GM18861 (cell line): ENCODE results near the gene OR7A5.
"Not testable (repeated sequence)": the region's sequence is repeated elsewhere in the genome, so short reads cannot be mapped to it uniquely, and the experiment has no call there.

Source experiments
- ATAC-seq: cut with Tn5 transposase; IDR thresholded peaks from one replicate; pipeline ENCODE4 v1.9.1; 2021; ENCODE audit not compliant: unreplicated experiment

Gene OR7A5

GRCh38 chr19:14835011-14835410 lies at the start of gene OR7A5, which contains the start of gene OR7C1:
Gene OR7A5 (minus strand): TSS chr19:14835185. CDS start chr19:14828241, 6,944 bp downstream.
Gene OR7C1 (minus strand): TSS chr19:14835185. CDS start chr19:14800136, 35,049 bp downstream.
- no peak for ATAC-seq

- ATAC-seq, result no peak
Measured at GRCh38 chr19:14871619-14872230, 36.7 kb upstream of the OR7A5 start.

GRCh38 chr19:14868497-14868896 lies 33.5 kb upstream of the OR7A5 start:
- no peak for ATAC-seq

- no peak for ATAC-seq
Measured at GRCh38 chr19:14848822-14849221, 13.8 kb upstream of the OR7A5 start, which contains the start of gene OR7A10. Gene OR7A10 (minus strand): TSS chr19:14848922. CDS start chr19:14841877, 7,045 bp downstream.

- ATAC-seq, result no peak
Measured at GRCh38 chr19:14843578-14843977, 8.6 kb upstream of the OR7A5 start.

GRCh38 chr19:14843169-14843568 lies 8.2 kb upstream of the OR7A5 start:
- ATAC-seq, result no peak

GRCh38 chr19:14840206-14840605 lies 5.2 kb upstream of the OR7A5 start:
- ATAC-seq, result no peak

GRCh38 chr19:14837391-14837790 lies 2.4 kb upstream of the OR7A5 start:
- no peak for ATAC-seq

- ATAC-seq, result no peak
Measured at GRCh38 chr19:14830702-14831101, 4.3 kb downstream of the OR7A5 start.

GRCh38 chr19:14826006-14826405 lies 9.0 kb downstream of the OR7A5 start:
- no peak for ATAC-seq

GRCh38 chr19:14821937-14822336 lies 13.0 kb downstream of the OR7A5 start:
- ATAC-seq, result no peak

- no peak for ATAC-seq
Measured at GRCh38 chr19:14818588-14818987, 16.4 kb downstream of the OR7A5 start.

- no peak for ATAC-seq
Measured at GRCh38 chr19:14817052-14817451, 17.9 kb downstream of the OR7A5 start.

- no peak for ATAC-seq
Measured at GRCh38 chr19:14814982-14815652, 19.9 kb downstream of the OR7A5 start.

GRCh38 chr19:14809272-14810057 lies 25.5 kb downstream of the OR7A5 start:
- no peak for ATAC-seq

GRCh38 chr19:14804765-14805164 lies 30.2 kb downstream of the OR7A5 start:
- ATAC-seq, result no peak

GRCh38 chr19:14798760-14799159 lies 36.2 kb downstream of the OR7A5 start:
- ATAC-seq, result no peak

GRCh38 chr19:14796021-14796420 lies 39.0 kb downstream of the OR7A5 start:
- ATAC-seq, result no peak

- no peak for ATAC-seq
Measured at GRCh38 chr19:14795078-14795721, 39.8 kb downstream of the OR7A5 start.

GRCh38 chr19:14792250-14792649 lies 42.7 kb downstream of the OR7A5 start:
- not testable (repeated sequence) for ATAC-seq

- no peak for ATAC-seq
Measured at GRCh38 chr19:14786421-14786851, 48.5 kb downstream of the OR7A5 start.
